ENCODE measurements around the gene NOP53.
"Not testable (repeated sequence)": the region's sequence is repeated elsewhere in the genome, so short reads cannot be mapped to it uniquely, and the experiment has no call there.

The NOP53 gene

DNA sequence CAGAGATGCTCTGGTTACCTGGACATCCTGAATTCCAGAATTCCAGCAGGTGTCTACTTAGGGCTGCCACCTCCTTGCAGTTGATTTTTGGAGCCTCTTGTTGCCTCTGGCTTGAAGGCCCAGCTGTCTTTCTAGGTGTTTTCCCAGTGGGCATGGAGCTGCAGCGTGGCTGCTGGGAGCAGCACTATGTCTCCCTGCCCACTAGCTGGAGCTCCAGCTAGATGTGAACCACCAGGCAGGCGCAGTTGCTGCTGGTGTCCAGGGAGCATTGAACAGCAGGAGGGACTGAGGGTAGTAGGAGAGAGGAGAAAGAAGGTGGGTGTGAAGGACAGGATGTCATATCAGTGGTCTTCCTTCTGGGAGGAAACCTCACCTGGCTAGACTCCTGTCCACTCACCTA, 23.3 kb downstream of the NOP53 start:
- H3K27ac ChIP-seq: no peak overlapping the region
- DNase-seq (ENCODE audit: low read depth, low spot score): no peak
- no peak for TF ChIP-seq POLR2AphosphoS5 (IDR thresholded peaks at IDR 0.05; ENCODE audit: borderline replicate concordance, low read depth, low read length)
- no peak for TF ChIP-seq FOXP2 (optimal IDR thresholded peaks at IDR 0.05; ENCODE audit: control extremely low read depth, extremely low read length, insufficient read depth)
- TF ChIP-seq EZH2 (IDR thresholded peaks at IDR 0.05): no peak
- H3K9me3 ChIP-seq (ENCODE audit: low read depth, low read length): no peaks in the 10 kb centered on the region
- no peak overlapping the region for H3K4me3 ChIP-seq
- no peak overlapping the region for H3K9ac ChIP-seq (ENCODE audit: insufficient read length)
- H3K36me3 ChIP-seq (ENCODE audit: insufficient read depth, low read length): no peaks in the 10 kb centered on the region

DNA sequence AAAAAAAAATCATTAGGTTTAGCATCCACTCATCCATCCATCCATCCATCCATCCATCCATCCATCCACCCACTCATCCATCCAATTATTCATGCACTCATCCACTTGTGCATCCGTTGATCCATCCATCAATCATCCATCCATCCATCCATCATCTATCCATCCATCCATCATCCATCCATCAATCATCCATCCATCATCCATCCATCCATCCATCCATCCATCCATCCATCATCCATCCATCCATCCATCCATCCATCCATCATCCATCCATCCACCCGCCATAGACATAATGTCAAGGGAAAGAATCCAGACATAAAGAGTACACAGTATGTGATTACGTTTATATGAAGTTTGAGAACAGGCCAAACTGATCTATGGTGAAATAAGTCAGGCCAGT, 24.2 kb downstream of the NOP53 start:
- H3K36me3 ChIP-seq (ENCODE audit: insufficient read depth, low read length): no peaks in the 10 kb centered on the region
- H3K9me3 ChIP-seq (ENCODE audit: low read depth, low read length): no peaks in the 10 kb centered on the region
- no peak overlapping the region for H3K4me3 ChIP-seq
- no peak overlapping the region for H3K27ac ChIP-seq
- TF ChIP-seq FOXP2 (optimal IDR thresholded peaks at IDR 0.05; ENCODE audit: control extremely low read depth, extremely low read length, insufficient read depth): no peak
- no peak for TF ChIP-seq EZH2 (IDR thresholded peaks at IDR 0.05)
- TF ChIP-seq POLR2AphosphoS5 (IDR thresholded peaks at IDR 0.05; ENCODE audit: borderline replicate concordance, low read depth, low read length): no peak
- DNase-seq (ENCODE audit: low read depth, low spot score): no peak
- H3K9ac ChIP-seq (ENCODE audit: insufficient read length): no peak overlapping the region

- H3K9me3 ChIP-seq (ENCODE audit: low read depth, low read length); H3K27ac ChIP-seq; DNase-seq (ENCODE audit: low read depth, low spot score); H3K36me3 ChIP-seq (ENCODE audit: insufficient read depth, low read length); H3K4me3 ChIP-seq; H3K9ac ChIP-seq (ENCODE audit: insufficient read length): not testable (repeated sequence)
These were observed 25.9 kb downstream of the NOP53 start for GRCh38 chr19:47771291-47771690.

DNA sequence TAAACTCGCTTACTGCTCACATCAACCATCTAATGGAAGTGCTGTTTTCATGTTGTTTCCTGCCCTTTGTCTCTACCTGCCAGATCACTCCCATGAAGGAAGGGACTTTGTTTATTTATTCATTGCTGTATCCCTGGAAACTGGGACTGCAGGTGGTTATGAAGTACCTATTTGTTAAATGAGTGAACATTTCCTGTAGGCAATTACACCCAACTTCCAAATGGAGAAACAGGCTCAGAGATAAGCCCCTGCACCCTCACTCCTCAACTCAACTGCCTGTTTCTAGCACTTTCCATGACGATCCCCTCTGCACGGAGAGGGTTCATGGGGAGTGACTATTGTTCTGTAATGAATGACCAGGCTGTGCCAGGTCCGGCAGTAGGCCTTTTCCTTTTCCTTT, 31.2 kb downstream of the NOP53 start:
- DNase-seq (ENCODE audit: low read depth, low spot score): no peak
- Histone ChIP-seq H3K9ac (ENCODE audit: insufficient read length) (no peak overlapping the region), H3K27ac (no peak overlapping the region), H3K36me3 (ENCODE audit: insufficient read depth, low read length) (peaks cover 10% of the 10 kb centered on the region; the same call in 1 of the 2 replicates), H3K9me3 (ENCODE audit: low read depth, low read length) (no peaks in the 10 kb centered on the region), H3K4me3 (no peak overlapping the region)
- TF ChIP-seq POLR2AphosphoS5 (IDR thresholded peaks at IDR 0.05; ENCODE audit: borderline replicate concordance, low read depth, low read length) (no peak), FOXP2 (optimal IDR thresholded peaks at IDR 0.05; ENCODE audit: control extremely low read depth, extremely low read length, insufficient read depth) (no peak), EZH2 (IDR thresholded peaks at IDR 0.05) (no peak)

GRCh38 chr19:47777245-47778048, 32.1 kb downstream of the NOP53 start:
- not testable (repeated sequence) for H3K9ac ChIP-seq (ENCODE audit: insufficient read length); DNase-seq (ENCODE audit: low read depth, low spot score); H3K27ac ChIP-seq; H3K9me3 ChIP-seq (ENCODE audit: low read depth, low read length)
- Histone ChIP-seq H3K4me3 (peak overlapping the region; percentile 87), H3K36me3 (ENCODE audit: insufficient read depth, low read length) (peaks cover 16% of the 10 kb centered on the region; the same call in 1 of the 2 replicates)

DNA sequence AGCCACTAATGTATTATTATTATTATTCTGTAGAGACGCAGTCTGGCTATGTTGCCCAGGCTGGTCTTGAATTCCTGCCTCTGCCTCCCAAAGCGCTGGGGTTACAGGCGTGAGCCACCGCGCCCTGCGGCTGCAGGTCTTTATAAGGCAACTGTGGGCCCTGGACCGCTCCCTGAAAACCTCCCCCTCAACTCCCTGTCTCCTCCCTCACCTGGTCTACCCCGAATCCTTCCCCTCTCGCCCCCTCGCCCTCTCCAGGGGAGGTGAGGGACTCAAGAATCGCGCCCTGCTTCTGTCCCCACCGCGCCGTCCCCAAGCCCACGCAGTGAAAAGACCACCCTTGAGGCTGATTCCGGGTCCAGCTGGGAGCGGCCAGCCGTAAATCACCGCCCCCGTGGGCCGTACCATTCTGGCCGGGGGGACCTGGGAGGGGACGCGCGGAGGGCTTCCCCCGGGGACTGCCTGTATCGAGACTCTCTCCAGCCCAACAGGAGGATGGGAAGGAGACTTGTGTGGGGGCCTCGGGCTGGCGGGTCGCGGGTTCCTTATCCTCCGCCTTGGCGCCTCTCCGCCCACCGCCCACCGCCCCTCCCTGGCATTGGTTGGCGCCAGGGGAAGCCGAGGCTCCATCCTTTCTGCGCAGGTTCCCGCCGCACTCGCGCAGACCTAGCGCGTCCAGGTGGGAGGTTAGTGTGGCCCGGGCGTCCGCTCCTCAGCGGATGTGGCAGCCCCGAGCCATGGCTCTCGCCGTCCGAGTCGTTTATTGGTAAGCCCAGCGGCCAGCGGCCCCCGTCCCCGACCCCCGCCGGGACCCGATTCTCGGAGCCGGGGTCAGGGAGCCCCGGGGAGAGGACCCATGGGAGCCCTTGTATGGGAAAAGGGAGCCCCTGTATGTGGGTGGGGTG, 33.0 kb downstream of the NOP53 start, which contains the start of gene SELENOW:
SELENOW (plus strand) TSS at position 655 of the 905 bp plus-strand sequence; CDS start at position 738, 83 bp downstream.
- peak within 1 kb of the TSS; percentile 87 for H3K4me3 ChIP-seq
- peak within 1 kb of the TSS; percentile 93 for H3K9ac ChIP-seq (ENCODE audit: insufficient read length)
- TF ChIP-seq POLR2AphosphoS5 (IDR thresholded peaks at IDR 0.05; ENCODE audit: borderline replicate concordance, low read depth, low read length) (peak; percentile 91), FOXP2 (optimal IDR thresholded peaks at IDR 0.05; ENCODE audit: control extremely low read depth, extremely low read length, insufficient read depth) (no peak)
- peak within 1 kb of the TSS; percentile 91 for H3K27ac ChIP-seq
- DNase-seq (ENCODE audit: low read depth, low spot score): no peak
- peaks cover 16% of the 10 kb centered on the region; the same call in 1 of the 2 replicates for H3K36me3 ChIP-seq (ENCODE audit: insufficient read depth, low read length)
- no peaks in the 10 kb centered on the region for H3K9me3 ChIP-seq (ENCODE audit: low read depth, low read length)

DNA sequence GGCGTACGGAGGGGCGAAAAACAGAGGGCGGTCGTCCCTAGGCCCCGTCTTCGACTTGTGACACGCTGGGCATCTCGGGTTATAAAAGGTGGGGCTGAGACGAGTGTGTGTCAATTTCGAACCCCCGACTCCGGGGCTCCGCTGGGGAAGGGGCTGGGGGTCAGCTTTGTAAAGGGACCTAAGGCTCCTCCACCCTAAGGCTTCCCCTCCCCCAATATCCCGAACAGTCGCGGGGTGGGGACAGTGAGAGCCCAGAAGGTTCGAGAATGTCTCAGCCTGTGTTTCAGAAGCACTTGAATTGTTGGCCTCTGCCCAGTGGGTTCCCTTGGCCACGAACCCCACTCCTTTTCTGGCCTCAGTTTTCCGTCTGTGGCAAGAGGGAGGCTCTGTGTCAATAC, 33.6 kb downstream of the NOP53 start:
- H3K9ac ChIP-seq (ENCODE audit: insufficient read length): peak overlapping the region; percentile 93
- H3K4me3 ChIP-seq: peak overlapping the region; percentile 87
- H3K9me3 ChIP-seq (ENCODE audit: low read depth, low read length): no peaks in the 10 kb centered on the region
- no peak overlapping the region for H3K27ac ChIP-seq
- no peak for DNase-seq (ENCODE audit: low read depth, low spot score)
- TF ChIP-seq FOXP2 (optimal IDR thresholded peaks at IDR 0.05; ENCODE audit: control extremely low read depth, extremely low read length, insufficient read depth) (no peak), EZH2 (IDR thresholded peaks at IDR 0.05) (no peak), POLR2AphosphoS5 (IDR thresholded peaks at IDR 0.05; ENCODE audit: borderline replicate concordance, low read depth, low read length) (no peak)
- peaks cover 16% of the 10 kb centered on the region; the same call in 1 of the 2 replicates for H3K36me3 ChIP-seq (ENCODE audit: insufficient read depth, low read length)

DNA sequence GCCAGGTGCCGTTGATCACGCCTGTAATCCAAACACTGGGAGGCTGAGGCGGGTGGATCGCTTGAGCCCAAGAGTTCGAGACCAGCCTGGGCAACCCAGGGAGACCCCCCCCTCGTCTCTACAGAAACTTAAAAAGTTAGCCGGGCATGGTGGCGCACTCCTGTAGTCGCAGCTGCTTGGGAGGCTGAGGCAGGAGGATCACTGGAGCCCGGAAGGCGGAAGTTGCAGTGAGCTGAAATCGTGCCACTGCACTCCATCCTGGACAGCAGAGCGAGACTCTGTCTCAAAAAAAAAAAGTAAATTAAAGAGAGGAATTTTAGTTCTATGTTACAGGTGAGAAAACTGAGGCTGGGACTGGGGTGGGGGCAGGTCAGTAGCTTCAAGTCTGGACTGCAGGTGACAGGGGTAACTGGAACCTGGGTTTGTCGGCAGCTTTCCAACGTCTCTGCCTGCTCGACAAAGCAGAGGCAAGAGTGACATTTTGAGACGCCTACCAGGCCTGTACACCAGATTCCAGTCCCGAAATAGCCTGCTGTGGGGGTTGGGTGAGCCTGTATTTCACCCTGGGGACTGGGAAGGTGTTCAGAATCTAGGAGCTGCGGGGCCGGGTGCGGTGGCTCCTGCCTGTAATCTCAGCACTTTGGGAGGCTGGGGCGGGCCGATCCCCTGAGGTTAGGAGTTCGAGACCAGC, 34.3 kb downstream of the NOP53 start:
- Histone ChIP-seq H3K27ac (no peak overlapping the region), H3K9ac (ENCODE audit: insufficient read length) (peak overlapping the region; percentile 93), H3K4me3 (peak overlapping the region; percentile 87), H3K9me3 (ENCODE audit: low read depth, low read length) (no peaks in the 10 kb centered on the region), H3K36me3 (ENCODE audit: insufficient read depth, low read length) (peaks cover 19% of the 10 kb centered on the region; the same call in 1 of the 2 replicates)
- TF ChIP-seq POLR2AphosphoS5 (IDR thresholded peaks at IDR 0.05; ENCODE audit: borderline replicate concordance, low read depth, low read length) (no peak), EZH2 (IDR thresholded peaks at IDR 0.05) (no peak), FOXP2 (optimal IDR thresholded peaks at IDR 0.05; ENCODE audit: control extremely low read depth, extremely low read length, insufficient read depth) (no peak)
- no peak for DNase-seq (ENCODE audit: low read depth, low spot score)

Measured in SK-N-MC (cell line).